GM18519 (cell line): ENCODE data around the gene KHDRBS1.
"Not testable (repeated sequence)": the region's sequence is repeated elsewhere in the genome, so short reads cannot be mapped to it uniquely, and the experiment has no call there.

Source experiments
- ATAC-seq: cut with Tn5 transposase; IDR thresholded peaks from one replicate; pipeline ENCODE4 v1.9.1; 2021; ENCODE audit warnings: mild to moderate bottlenecking, moderate library complexity; ENCODE audit not compliant: unreplicated experiment, low FRiP score

KHDRBS1 gene

DNA sequence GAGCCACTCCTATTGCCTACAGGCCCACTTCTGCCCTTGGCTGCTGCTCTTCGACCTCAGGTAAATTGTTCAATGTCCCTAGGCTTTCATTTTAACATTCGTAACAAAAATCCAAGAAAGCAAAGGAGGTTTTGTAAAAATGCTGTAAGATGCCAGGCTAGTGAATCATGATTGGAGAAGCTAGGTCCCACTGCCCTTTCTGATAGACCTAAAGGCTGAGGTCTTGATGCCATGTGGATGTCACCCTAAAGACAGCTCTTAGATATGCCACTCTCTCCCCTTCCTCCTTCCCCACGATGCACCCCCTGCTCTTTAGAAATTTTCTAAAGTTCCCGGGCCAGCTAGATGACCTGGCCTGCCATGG is 49.2 kb downstream of the KHDRBS1 start:
- ATAC-seq = no peak

DNA sequence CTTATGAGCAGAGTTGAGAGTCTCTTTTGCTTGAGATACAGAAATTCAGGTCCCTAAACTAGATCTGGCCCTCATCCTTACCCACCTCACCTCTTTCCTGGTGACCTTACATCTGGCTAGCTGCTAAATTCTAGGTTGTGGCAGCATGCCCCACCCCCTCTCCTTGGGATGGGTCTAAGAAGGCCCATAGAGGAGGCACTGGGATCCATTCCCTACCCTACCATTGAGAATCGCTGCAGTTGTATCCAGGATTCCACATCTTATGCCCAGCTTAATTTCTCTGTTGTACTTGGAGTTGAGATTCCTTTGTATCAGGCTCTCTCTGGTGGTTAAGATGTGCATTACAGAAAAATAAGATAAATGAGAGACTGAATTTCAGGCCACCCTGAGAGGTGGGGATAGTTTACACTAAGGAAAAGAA is 49.6 kb downstream of the KHDRBS1 start:
- no peak for ATAC-seq

- ATAC-seq = not testable (repeated sequence)
Measured at GRCh38 chr1:32065613-32066488, 52.2 kb downstream of the KHDRBS1 start.

- no peak for ATAC-seq
Measured at GRCh38 chr1:32066489-32066873, 52.8 kb downstream of the KHDRBS1 start.

GRCh38 chr1:32068957-32069588 is 55.4 kb downstream of the KHDRBS1 start:
- ATAC-seq = no peak

DNA sequence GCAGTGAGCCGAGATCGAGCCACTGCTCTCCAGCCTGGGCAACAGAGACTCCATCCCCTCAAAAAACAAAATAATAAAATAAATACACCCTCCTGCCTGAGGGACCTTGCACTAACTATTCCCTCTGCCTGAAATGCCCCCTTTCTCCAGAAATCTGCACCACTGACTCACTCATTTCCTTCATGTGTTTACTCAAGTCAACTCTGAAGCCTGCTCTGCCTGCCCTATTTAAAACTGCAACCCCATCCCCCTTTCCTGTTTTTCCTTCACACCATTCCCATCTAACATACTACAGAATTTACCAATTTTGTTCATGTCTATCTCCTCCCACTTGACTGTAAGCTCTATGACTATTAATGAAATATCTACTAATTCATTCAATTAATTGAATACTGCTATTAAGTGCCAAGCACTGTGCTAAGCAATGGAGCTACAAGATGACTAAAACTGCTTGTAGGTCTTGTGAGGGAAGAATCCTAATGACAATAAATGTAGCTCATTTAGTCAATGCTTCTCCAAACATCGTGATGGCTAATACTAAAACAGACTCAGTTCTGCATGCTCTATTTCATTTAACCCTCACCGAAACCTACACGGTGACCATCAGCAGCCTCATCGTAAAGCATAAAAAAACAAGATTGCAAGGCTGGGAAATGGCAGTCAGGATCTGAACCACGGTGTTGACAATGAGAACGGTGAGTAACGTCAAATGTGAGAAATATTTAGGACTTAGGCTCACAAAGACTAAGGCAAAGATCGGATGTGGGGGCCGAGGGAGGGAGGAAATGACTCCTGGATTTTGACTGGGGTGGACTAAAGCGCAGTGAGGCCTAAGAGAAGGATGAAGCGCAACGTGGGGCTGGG is 58.3 kb downstream of the KHDRBS1 start:
- no peak for ATAC-seq

- ATAC-seq = peak; percentile 65
Measured at GRCh38 chr1:32072622-32073298, 59.1 kb downstream of the KHDRBS1 start, which contains the start of gene TMEM39B. Gene TMEM39B (plus strand): TSS chr1:32072939. CDS start chr1:32073048, 109 bp downstream.

GRCh38 chr1:32073299-32074229 is 59.9 kb downstream of the KHDRBS1 start:
- peak; percentile 23 for ATAC-seq

DNA sequence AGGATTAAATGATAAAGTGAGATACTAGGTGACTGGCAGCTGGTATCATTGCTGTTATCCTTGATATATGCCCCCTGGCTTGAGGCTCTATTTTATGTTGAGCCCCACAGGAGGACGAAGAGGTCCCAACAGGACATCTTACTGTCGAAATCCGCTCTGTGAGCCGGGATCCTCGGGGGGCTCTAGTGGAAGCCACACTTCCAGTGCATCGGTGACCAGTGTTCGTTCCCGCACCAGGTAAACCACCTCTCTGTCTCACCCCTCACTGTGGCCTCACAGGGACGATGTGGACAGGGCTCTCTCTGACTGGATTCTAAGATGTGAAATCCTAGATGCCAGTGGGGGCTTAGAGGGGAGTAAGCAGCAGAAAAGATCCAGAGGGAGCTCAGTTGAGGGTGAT is 61.2 kb downstream of the KHDRBS1 start:
- ATAC-seq = no peak

- no peak for ATAC-seq
Measured at GRCh38 chr1:32077451-32077850, 63.8 kb downstream of the KHDRBS1 start.

- ATAC-seq = no peak
Measured at GRCh38 chr1:32082022-32082421, 68.4 kb downstream of the KHDRBS1 start.

GRCh38 chr1:32086381-32086780 is 72.7 kb downstream of the KHDRBS1 start:
- ATAC-seq = not testable (repeated sequence)

DNA sequence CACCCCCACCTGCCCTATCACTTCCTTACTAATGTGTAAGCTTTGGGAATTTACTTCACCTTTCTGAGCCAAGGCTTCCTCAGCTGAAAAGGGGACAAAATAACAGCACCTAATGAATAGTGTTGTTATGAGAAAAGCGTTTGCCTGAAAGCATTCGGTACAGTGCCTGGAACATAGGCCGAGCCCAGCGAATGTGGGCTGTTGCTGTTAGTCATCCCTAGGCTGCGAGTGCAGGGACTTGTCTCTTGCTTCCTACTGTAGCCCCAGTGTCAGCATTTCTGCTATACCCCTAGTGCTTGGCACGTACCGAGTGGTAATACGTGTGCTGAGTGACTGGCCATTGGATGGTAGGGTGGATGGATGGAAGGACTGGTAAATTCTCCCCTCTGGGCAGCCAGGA is 77.5 kb downstream of the KHDRBS1 start:
- no peak for ATAC-seq

DNA sequence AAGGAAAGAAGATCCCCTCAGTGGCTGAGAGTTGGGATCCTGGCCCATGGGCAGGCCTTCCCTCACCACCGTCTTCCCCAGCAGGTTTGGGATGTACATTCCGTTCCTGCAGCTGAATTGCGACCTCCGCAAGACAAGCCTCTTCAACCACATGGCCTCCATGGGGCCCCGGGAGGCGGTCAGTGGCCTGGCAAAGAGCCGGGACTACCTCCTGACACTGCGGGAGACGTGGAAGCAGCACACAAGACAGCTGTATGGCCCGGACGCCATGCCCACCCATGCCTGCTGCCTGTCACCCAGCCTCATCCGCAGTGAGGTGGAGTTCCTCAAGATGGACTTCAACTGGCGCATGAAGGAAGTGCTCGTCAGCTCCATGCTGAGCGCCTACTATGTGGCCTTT is 77.9 kb downstream of the KHDRBS1 start:
- no peak for ATAC-seq
